Embryonic facial prominence (tissue), 1 donor: Measurements from ENCODE around the gene ZCCHC8.
"Not testable (repeated sequence)": the region's sequence is repeated elsewhere in the genome, so short reads cannot be mapped to it uniquely, and the experiment has no call there.

Source experiments
- DNase-seq: peaks from one replicate; pipeline ENCODE4 v3.0.0-alpha.2; 2016; ENCODE audit errors: extremely low spot score

The ZCCHC8 gene

GRCh38 chr12:122471324-122472226, 29.2 kb downstream of the ZCCHC8 start:
- peak; percentile 60 for DNase-seq

GRCh38 chr12:122470576-122470975, 30.2 kb downstream of the ZCCHC8 start:
- DNase-seq = not testable (repeated sequence)

GRCh38 chr12:122469856-122470255, 30.9 kb downstream of the ZCCHC8 start:
- DNase-seq = not testable (repeated sequence)

GRCh38 chr12:122467983-122468382, 32.7 kb downstream of the ZCCHC8 start:
- DNase-seq = no peak

- peak; percentile 22 for DNase-seq
These were observed 36.3 kb downstream of the ZCCHC8 start for GRCh38 chr12:122464317-122465042.

- DNase-seq = no peak
These were observed 40.1 kb downstream of the ZCCHC8 start for GRCh38 chr12:122460641-122461040.

GRCh38 chr12:122460061-122460460, 40.7 kb downstream of the ZCCHC8 start:
- DNase-seq = no peak

GRCh38 chr12:122459211-122459610, 41.5 kb downstream of the ZCCHC8 start:
- no peak for DNase-seq

GRCh38 chr12:122458105-122459035, 42.4 kb downstream of the ZCCHC8 start:
- DNase-seq = no peak

- DNase-seq = no peak
These were observed 43.1 kb downstream of the ZCCHC8 start for GRCh38 chr12:122457627-122458026.

- DNase-seq = no peak
These were observed 46.0 kb downstream of the ZCCHC8 start for GRCh38 chr12:122454739-122455138.

GRCh38 chr12:122454250-122454721, 46.4 kb downstream of the ZCCHC8 start:
- DNase-seq = no peak

- DNase-seq = no peak
These were observed 47.9 kb downstream of the ZCCHC8 start for GRCh38 chr12:122452701-122453285.

- no peak for DNase-seq
These were observed 51.4 kb downstream of the ZCCHC8 start for GRCh38 chr12:122449317-122449716.

GRCh38 chr12:122447825-122448224, 52.9 kb downstream of the ZCCHC8 start:
- not testable (repeated sequence) for DNase-seq

GRCh38 chr12:122446390-122446789, 54.3 kb downstream of the ZCCHC8 start:
- not testable (repeated sequence) for DNase-seq

- DNase-seq = not testable (repeated sequence)
These were observed 56.7 kb downstream of the ZCCHC8 start for GRCh38 chr12:122444071-122444470.

- not testable (repeated sequence) for DNase-seq
These were observed 61.9 kb downstream of the ZCCHC8 start for GRCh38 chr12:122438822-122439221.

GRCh38 chr12:122437656-122438121, 63.0 kb downstream of the ZCCHC8 start:
- DNase-seq = no peak

GRCh38 chr12:122435186-122435585, 65.5 kb downstream of the ZCCHC8 start:
- DNase-seq = no peak

GRCh38 chr12:122429043-122429442, 71.7 kb downstream of the ZCCHC8 start:
- DNase-seq = not testable (repeated sequence)
